Measurements from ENCODE around the gene UBASH3B. TPM values are rescaled to one million over a fixed set of nuclear protein-coding genes. Genes with fewer than 3 reads are reported as not detected.

Gene UBASH3B
- total RNA-seq, 1 donor from 2014 or later: 62.1 TPM

GRCh38 chr11:122758974-122759373 lies 103.5 kb downstream of the UBASH3B start:
- no peak overlapping the region for H3K27ac Mint-ChIP-seq (ENCODE audit: unreplicated experiment)
- no peaks in the 10 kb centered on the region for H3K36me3 ChIP-seq (ENCODE audit: insufficient read depth, low read length)
- H3K4me2 ChIP-seq (ENCODE audit: low read length): no peak overlapping the region
- H3K9me3 Mint-ChIP-seq (ENCODE audit: unreplicated experiment): no peaks in the 10 kb centered on the region
- peak; percentile 79 for DNase-seq (ENCODE audit: low read depth)
- peak; percentile 45 for FAIRE-seq
- H3K27me3 ChIP-seq (ENCODE audit: insufficient read depth, low read length): no peaks in the 10 kb centered on the region
- H2AFZ ChIP-seq (ENCODE audit: low read depth, low read length): no peak overlapping the region
- no peak overlapping the region for H3K4me3 ChIP-seq (ENCODE audit: insufficient read depth, low read depth, low read length)
- H3K36me3 Mint-ChIP-seq (ENCODE audit: low read depth, unreplicated experiment): no peaks in the 10 kb centered on the region
- H3K4me1 ChIP-seq (ENCODE audit: insufficient read depth, low read length): peaks cover 6% of the 10 kb centered on the region
- peaks cover 38% of the 10 kb centered on the region for H4K20me1 ChIP-seq (ENCODE audit: insufficient read depth, low read length)
- no peak overlapping the region for H3K27ac ChIP-seq (ENCODE audit: low read depth, low read length)
- no peaks in the 10 kb centered on the region for H3K9me3 ChIP-seq (ENCODE audit: insufficient read depth, low read depth, low read length)
- no peak overlapping the region for H3K9ac ChIP-seq (ENCODE audit: low read length)
- TF ChIP-seq EZH2 (IDR thresholded peaks at IDR 0.05; ENCODE audit: insufficient read depth, low read length) (no peak), CTCF (IDR thresholded peaks at IDR 0.05; ENCODE audit: insufficient read depth, low read depth, low read length) (no peak)
- peaks cover 7% of the 10 kb centered on the region for H3K4me1 Mint-ChIP-seq (ENCODE audit: low read depth, unreplicated experiment)
- H3K4me3 Mint-ChIP-seq (ENCODE audit: unreplicated experiment): peak overlapping the region; percentile 50
- peaks cover 48% of the 10 kb centered on the region for H3K79me2 ChIP-seq (ENCODE audit: insufficient read depth, low read length)
- H3K27me3 Mint-ChIP-seq (ENCODE audit: low read depth, unreplicated experiment): no peaks in the 10 kb centered on the region

GRCh38 chr11:122763108-122763507 lies 107.6 kb downstream of the UBASH3B start:
- Histone ChIP-seq H3K36me3 (ENCODE audit: insufficient read depth, low read length) (no peaks in the 10 kb centered on the region), H3K4me1 (ENCODE audit: insufficient read depth, low read length) (peaks cover 6% of the 10 kb centered on the region), H3K9me3 (ENCODE audit: insufficient read depth, low read depth, low read length) (no peaks in the 10 kb centered on the region), H3K27me3 (ENCODE audit: insufficient read depth, low read length) (no peaks in the 10 kb centered on the region), H3K9ac (ENCODE audit: low read length) (no peak overlapping the region), H2AFZ (ENCODE audit: low read depth, low read length) (no peak overlapping the region), H3K79me2 (ENCODE audit: insufficient read depth, low read length) (peaks cover 42% of the 10 kb centered on the region), H3K27ac (ENCODE audit: low read depth, low read length) (no peak overlapping the region), H3K4me3 (ENCODE audit: insufficient read depth, low read depth, low read length) (no peak overlapping the region), H3K4me2 (ENCODE audit: low read length) (no peak overlapping the region), H4K20me1 (ENCODE audit: insufficient read depth, low read length) (peaks cover 29% of the 10 kb centered on the region)
- no peak for TF ChIP-seq EZH2 (IDR thresholded peaks at IDR 0.05; ENCODE audit: insufficient read depth, low read length)
- no peak for TF ChIP-seq CTCF (IDR thresholded peaks at IDR 0.05; ENCODE audit: insufficient read depth, low read depth, low read length)
- peaks cover 9% of the 10 kb centered on the region for H3K4me1 Mint-ChIP-seq (ENCODE audit: low read depth, unreplicated experiment)
- FAIRE-seq (no peak), DNase-seq (ENCODE audit: low read depth) (no peak)
- no peaks in the 10 kb centered on the region for H3K27me3 Mint-ChIP-seq (ENCODE audit: low read depth, unreplicated experiment)
- no peaks in the 10 kb centered on the region for H3K9me3 Mint-ChIP-seq (ENCODE audit: unreplicated experiment)
- H3K4me3 Mint-ChIP-seq (ENCODE audit: unreplicated experiment): no peak overlapping the region
- no peaks in the 10 kb centered on the region for H3K36me3 Mint-ChIP-seq (ENCODE audit: low read depth, unreplicated experiment)
- H3K27ac Mint-ChIP-seq (ENCODE audit: unreplicated experiment): no peak overlapping the region

- Histone ChIP-seq H3K27ac (ENCODE audit: low read depth, low read length) (no peak overlapping the region), H3K4me1 (ENCODE audit: insufficient read depth, low read length) (peaks cover 6% of the 10 kb centered on the region), H3K4me2 (ENCODE audit: low read length) (no peak overlapping the region), H3K4me3 (ENCODE audit: insufficient read depth, low read depth, low read length) (no peak overlapping the region), H3K9ac (ENCODE audit: low read length) (no peak overlapping the region), H3K9me3 (ENCODE audit: insufficient read depth, low read depth, low read length) (no peaks in the 10 kb centered on the region), H3K79me2 (ENCODE audit: insufficient read depth, low read length) (peaks cover 38% of the 10 kb centered on the region), H4K20me1 (ENCODE audit: insufficient read depth, low read length) (peaks cover 24% of the 10 kb centered on the region), H3K27me3 (ENCODE audit: insufficient read depth, low read length) (no peaks in the 10 kb centered on the region), H2AFZ (ENCODE audit: low read depth, low read length) (no peak overlapping the region), H3K36me3 (ENCODE audit: insufficient read depth, low read length) (no peaks in the 10 kb centered on the region)
- peaks cover 6% of the 10 kb centered on the region for H3K4me1 Mint-ChIP-seq (ENCODE audit: low read depth, unreplicated experiment)
- FAIRE-seq (no peak), DNase-seq (ENCODE audit: low read depth) (no peak)
- H3K27ac Mint-ChIP-seq (ENCODE audit: unreplicated experiment): no peak overlapping the region
- H3K36me3 Mint-ChIP-seq (ENCODE audit: low read depth, unreplicated experiment): no peaks in the 10 kb centered on the region
- no peak for TF ChIP-seq CTCF (IDR thresholded peaks at IDR 0.05; ENCODE audit: insufficient read depth, low read depth, low read length)
- TF ChIP-seq EZH2 (IDR thresholded peaks at IDR 0.05; ENCODE audit: insufficient read depth, low read length): no peak
- H3K9me3 Mint-ChIP-seq (ENCODE audit: unreplicated experiment): no peaks in the 10 kb centered on the region
- no peaks in the 10 kb centered on the region for H3K27me3 Mint-ChIP-seq (ENCODE audit: low read depth, unreplicated experiment)
- H3K4me3 Mint-ChIP-seq (ENCODE audit: unreplicated experiment): no peak overlapping the region
Measured at GRCh38 chr11:122764371-122765090, 109.0 kb downstream of the UBASH3B start.
